HG03520 (cell line): ENCODE data around the gene TMEM235.
A peak's percentile ranks its signal among the peaks of the same experiment; 100 is the strongest.

Experiments used
- ATAC-seq: cut with Tn5 transposase; IDR thresholded peaks from one replicate; pipeline ENCODE4 v1.9.1; 2021; ENCODE audit warnings: mild to moderate bottlenecking, moderate library complexity; ENCODE audit not compliant: unreplicated experiment

The TMEM235 gene

GRCh38 chr17:78253946-78254672 is 22.7 kb downstream of the TMEM235 start:
- peak; percentile 35 for ATAC-seq

DNA sequence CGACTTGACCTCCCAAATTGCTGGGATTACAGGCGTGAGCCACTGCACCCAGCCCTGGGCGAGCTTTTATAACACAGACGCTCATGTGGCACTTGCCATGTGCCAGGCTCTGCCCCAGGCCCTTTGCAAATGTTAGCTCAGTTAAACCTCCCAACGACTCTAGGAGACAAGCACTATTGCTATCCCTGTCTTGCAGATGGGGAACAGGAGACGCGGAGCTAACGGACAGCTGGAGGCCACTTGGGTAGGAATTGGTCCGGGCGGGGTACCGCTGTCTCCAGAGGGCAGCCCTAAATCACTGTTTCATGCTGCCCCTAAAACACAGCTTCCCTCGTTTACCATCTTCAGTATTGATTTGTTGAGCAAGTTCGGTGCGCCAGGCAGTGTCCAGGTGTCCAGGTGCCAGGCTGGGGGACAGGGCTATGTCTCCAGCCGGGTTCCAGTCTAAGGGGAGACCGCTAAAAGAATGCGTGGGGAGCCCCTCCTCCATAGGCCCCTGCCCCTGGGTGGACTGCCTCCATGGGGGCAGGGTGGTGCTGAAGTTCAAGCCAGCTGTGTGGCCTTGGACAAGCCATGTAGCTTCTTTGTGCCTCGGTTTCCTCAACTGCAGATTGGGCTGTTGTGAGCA is 23.7 kb downstream of the TMEM235 start:
- ATAC-seq = no peak

DNA sequence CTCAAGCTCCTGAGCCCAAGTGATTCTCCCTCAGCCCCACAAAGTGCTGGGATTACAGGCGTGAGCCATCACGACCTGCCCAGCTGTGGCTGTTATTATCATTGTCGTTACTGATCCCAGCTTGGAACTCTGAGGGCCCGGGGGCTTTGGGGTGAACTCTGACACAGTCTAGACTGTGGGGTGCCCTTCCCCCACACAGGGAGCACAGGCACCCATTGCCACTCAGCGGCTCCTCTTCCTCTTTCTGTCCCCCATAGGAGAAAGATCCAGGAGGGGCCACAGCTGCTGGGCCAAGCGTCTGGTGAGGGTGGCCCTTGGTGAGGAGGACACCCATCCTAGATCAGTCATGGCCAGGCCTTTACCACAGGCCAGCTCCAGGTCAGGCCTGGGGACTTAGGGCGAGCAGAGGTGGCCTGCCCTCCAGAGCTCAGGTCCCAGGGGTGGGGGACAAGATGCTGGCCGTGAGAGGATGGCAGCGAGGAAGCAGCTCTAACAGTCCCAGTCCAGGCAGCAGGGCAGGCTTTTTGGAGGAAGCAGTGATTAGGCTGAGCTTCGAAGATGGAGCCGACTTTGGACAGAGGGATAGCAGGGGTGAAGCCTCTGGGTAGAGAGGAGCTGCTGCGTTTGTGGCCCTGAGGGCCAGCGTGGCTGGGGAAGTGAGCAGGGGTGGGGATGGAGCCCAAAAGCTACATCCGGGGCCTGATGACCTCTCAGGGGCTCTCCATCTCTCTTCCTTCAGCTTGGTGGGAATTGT is 24.7 kb downstream of the TMEM235 start:
- ATAC-seq = no peak

- ATAC-seq = no peak
These were observed 25.5 kb downstream of the TMEM235 start for GRCh38 chr17:78256707-78257591.

DNA sequence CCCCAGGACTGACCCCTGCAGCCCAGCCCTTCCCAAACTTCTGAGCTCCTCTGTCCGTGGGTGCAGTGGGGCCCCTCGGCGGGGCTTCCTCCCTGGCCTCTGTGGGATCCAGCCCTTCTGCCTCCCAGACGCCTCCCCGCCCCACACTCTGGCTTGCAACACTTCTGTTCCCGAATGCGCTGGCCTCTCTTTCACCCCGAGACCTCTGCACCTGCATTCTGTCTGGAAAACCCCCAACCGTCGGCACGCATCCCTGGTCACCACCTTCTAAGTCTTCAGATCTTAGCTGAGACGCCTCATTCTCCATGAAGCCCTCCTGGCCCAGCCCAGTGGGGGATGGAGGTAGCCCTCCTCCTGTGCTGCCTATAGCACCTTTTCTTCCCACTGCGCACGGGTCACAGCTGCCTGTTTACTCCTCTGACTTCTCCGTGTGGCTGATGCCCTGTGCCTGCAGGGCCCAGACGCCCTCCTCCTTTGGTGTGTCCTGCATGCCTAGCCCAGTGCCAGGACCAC is 26.4 kb downstream of the TMEM235 start:
- ATAC-seq = no peak

GRCh38 chr17:78258323-78259191 is 27.1 kb downstream of the TMEM235 start:
- no peak for ATAC-seq

GRCh38 chr17:78259192-78259554 is 27.7 kb downstream of the TMEM235 start:
- ATAC-seq = no peak

DNA sequence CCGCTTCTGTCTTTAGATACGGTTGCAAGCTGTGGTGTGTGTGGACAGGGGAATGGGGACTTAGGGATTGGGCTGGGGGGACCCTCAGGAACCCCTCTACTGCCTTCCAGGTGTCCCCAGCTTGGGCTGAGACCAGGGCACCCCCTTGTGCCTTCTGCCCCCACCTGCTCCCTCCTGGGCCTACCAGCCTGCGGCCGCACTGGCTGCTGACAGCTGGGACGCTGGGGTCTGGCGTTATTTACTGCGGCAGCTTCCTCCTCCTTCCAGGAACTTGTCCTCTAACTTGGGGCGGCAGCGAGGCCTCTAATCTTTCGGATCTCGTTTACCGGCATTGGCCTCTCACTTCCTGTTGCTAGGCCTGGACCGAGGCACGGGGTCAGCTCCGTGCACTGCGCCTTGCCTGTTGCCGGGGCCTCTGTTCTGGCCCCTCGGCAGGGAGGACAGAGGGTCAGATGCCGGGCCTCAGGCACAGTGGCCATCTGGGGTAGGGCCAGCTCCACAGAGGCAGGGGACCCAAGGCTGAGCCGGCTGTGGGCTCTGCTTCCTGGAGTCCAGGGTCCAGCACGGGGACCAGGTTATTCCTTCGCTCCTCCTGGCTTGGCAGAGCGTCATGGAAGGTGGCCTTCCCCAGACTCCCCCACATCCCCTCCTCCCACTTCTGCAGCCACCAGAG is 31.8 kb downstream of the TMEM235 start:
- no peak for ATAC-seq

DNA sequence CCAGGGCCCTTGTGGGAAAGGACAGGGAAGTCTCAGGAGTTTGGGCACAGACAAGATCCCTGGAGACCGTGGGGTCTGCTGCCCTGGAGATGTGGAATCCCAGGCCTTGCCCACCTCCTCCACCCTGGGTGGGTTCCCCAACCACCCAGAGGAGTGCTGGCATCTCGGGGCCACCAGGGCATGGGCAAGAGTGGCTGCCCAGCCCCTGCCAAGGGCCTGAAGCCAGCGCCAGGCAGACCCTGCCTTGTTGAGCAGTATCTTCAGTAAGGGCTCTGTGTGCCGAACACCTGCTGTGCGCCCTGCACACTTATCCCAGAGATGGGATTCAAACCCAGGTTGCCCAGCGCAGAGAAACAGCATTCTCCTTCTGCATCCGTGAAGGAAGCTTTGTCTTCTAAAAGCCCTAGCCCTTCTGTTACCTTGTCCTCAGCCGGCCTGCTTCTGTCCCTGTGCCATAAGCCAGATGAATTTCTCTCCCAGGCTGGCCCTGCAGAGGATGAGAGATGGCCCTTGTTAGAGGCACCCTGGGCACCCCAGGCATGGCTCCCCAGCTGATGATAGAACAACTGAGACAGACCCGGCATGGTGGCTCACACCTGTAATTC is 32.4 kb downstream of the TMEM235 start:
- no peak for ATAC-seq

DNA sequence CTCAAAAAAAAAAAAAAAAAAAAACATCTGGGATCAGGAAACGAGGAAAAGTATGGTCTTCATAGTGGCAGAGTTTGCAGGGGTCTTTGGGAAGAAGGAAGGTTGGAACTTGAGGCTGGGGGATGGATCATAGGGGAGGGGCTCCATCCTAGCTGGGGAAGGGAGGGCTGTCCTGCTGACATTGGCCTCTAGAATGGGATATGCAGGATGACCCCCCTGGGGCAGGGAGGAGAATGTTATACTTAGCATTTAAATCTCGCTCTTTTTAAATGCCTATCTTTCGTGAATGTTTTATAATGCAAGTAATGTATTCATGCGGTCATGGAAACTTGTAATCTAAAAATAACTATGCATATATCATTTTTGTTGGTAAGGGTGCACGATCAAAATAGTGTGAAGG is 33.2 kb downstream of the TMEM235 start:
- ATAC-seq = no peak

- ATAC-seq = no peak
These were observed 33.7 kb downstream of the TMEM235 start for GRCh38 chr17:78265121-78265520.

DNA sequence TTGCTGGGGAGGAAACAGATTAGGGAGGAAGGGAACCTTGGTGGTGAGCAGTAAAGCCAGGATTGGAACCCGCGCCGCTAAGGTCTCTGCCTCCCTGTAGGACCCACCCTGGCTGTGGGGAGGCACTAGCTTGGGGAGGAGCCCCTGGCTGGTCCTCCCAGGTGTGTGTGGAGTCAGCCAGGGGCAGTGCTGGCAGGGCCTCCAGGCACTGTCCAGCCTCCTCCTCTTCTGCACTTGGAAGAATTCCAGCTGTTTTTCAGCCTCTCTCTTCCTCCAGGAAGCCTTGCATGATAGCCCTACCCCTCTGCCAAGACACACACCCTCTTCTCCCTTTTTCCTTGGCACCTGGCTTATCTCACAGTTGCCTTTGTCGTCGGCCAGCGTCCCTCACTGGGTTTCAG is 34.8 kb downstream of the TMEM235 start:
- ATAC-seq = no peak

DNA sequence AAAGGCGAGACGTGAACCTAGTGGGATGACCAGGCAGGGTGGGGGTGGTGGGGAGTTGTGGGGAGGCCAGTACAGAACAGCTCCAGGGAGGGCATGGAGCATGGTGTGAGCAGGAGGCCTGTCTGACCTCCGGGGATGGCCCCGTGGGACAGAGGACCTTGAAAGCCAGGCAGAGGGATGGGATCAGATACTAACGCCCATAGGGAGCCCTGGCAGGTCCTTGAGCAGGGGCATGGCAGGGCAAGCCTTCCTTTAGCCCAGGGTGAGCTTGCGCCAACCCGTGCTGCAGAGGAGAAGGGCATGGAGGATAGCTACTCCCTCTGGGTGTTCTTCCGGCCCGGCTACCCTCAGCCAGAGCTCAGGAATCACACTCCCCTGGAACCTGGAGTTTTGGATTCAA is 35.3 kb downstream of the TMEM235 start:
- ATAC-seq = no peak

DNA sequence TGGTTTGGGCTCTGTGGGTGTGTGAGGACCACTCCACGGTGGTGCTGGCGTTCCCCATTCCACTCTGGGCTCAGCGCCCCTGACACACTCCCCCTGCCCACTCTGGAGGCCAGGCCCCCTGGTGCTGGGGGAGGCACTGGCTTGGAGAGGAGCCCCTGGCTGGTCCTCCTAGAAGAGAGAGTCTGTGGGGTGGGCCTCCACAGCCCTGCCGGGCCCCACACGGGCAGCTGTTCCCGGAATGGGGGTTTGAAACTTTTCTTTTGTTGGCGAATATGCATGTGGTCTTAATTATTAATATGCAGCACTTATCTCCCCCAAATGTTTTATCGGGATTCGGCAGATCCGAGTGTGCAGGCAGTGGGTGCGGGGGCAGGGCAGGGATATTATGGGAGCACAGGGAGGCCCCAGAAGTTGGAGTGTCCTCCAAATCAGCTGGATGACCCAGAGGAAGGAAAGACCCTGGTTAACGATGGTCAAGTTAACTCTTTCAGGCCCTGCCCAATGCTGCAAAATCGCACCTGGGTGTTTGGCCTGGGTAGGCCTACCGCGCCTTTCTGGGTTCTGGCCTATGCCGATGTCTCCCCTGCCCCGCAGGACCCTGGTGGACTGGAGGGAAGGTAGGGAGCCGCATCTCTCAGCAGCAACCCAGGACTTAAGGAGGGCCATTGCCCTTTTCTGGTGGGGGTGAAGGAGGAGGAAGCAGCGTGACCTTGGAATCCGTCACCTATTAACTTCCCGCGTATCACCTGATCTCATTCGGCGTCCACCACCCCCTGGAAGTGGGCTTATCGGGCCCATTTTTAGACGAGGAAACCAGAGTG is 36.0 kb downstream of the TMEM235 start:
- ATAC-seq = no peak

DNA sequence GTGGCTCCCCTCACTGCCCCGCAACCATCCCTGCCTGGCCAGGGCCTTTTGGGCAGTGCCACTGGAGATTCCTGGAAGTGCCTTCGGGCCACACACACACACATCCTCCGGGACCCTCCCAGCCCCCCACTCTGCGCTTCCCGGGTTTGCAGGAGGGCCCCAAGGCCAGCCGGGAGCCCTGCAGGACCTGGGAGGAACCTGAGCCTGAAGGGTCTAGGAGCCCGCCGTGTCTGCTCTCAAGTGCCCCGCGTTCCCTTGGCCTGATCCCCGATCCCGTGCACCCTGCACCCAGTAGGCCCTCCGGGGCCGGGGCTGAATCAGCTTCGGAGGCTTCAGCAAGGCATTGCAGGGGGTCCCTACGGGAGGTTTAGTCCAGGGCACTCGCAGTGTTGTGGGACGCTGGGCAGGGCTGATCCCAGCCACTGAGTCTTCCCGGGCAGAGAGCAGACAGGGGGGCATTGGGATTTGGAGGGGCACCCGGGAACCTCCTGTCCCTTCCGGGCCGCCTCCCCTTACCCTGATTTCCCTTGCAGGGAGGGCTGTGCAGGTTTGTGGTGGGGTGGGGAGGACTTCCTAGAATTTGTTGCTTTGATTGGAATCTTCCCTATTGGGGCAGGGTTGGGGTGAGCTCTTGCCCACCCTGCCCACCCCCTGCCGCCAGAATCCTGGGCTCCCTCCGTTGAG is 36.9 kb downstream of the TMEM235 start:
- ATAC-seq = no peak

- ATAC-seq = no peak
These were observed 37.8 kb downstream of the TMEM235 start for GRCh38 chr17:78268951-78269905.
